Neural cell (in vitro differentiated cells): ENCODE data around the gene SCARB1. TPM values are rescaled to one million over a fixed set of nuclear protein-coding genes. Genes with fewer than 3 reads are reported as not detected.

Experiments used
- H2AFZ ChIP-seq: fragments of 200-600, 300-800 bp; sonication (generic), shearing (Covaris generic); 2 replicates; pipeline ENCODE4 v1.6.0; 2014; ENCODE audit warnings: low read depth, mild to moderate bottlenecking, antibody characterized with exemption, low read length, moderate library complexity
- H3F3A ChIP-seq: fragments of 200-600 bp; shearing (Covaris generic); 2 replicates; pipeline ENCODE4 v1.6.1; 2016; ENCODE audit warnings: mild to moderate bottlenecking, moderate library complexity, mixed read lengths, antibody characterized with exemption, low read length; ENCODE audit not compliant: insufficient read depth, poor library complexity, severe bottlenecking
- H3K27ac ChIP-seq: fragments of 200-600, 300-800 bp; sonication (generic), shearing (Covaris generic); 2 replicates; pipeline ENCODE4 v1.5.1; 2014; ENCODE audit warnings: mild to moderate bottlenecking, low read length, moderate library complexity
- H3K27me3 ChIP-seq: fragments of 300-800, 200-600 bp; sonication (generic), shearing (Covaris generic); 2 replicates; pipeline ENCODE4 v1.6.0; 2014; ENCODE audit warnings: mild to moderate bottlenecking, low read depth, low read length, moderate library complexity; ENCODE audit not compliant: insufficient read depth
- H3K36me3 ChIP-seq: fragments of 300-800, 200-600 bp; sonication (generic), shearing (Covaris generic); 2 replicates; pipeline ENCODE4 v1.5.1; 2014; ENCODE audit warnings: mild to moderate bottlenecking, antibody characterized with exemption, low read length, moderate library complexity; ENCODE audit not compliant: insufficient read depth
- H3K4me2 ChIP-seq: fragments of 300-800, 200-600 bp; sonication (generic), shearing (Covaris generic); 2 replicates; pipeline ENCODE4 v1.6.0; 2014; ENCODE audit warnings: mild to moderate bottlenecking, low read length
- H3K4me3 ChIP-seq: fragments of 300-800, 200-600 bp; sonication (generic), shearing (Covaris generic); 2 replicates; pipeline ENCODE4 v1.5.1; 2014; ENCODE audit warnings: mild to moderate bottlenecking, low read length, moderate library complexity
- H3K79me2 ChIP-seq: fragments of 200-600 bp; shearing (Covaris generic); replicated peaks from 2 replicates; pipeline ENCODE4 v1.6.0; 2014; ENCODE audit warnings: mild to moderate bottlenecking, low read length, moderate library complexity; ENCODE audit not compliant: insufficient read depth
- H3K9ac ChIP-seq: fragments of 300-800, 200-600 bp; sonication (generic), shearing (Covaris generic); 2 replicates; pipeline ENCODE4 v1.6.1; 2016; ENCODE audit warnings: mild to moderate bottlenecking, low read length, mixed read lengths
- H3K9me2 ChIP-seq: fragments of 200-600 bp; shearing (Covaris generic); 2 replicates; pipeline ENCODE4 v1.6.1; 2016; ENCODE audit warnings: mild to moderate bottlenecking, low read length, mixed read lengths; ENCODE audit not compliant: insufficient read depth
- H3K9me3 ChIP-seq: fragments of 200-600, 300-800 bp; sonication (generic), shearing (Covaris generic); 2 replicates; pipeline ENCODE4 v1.6.1; 2016; ENCODE audit warnings: mild to moderate bottlenecking, mixed run types, low read length, moderate library complexity, mixed read lengths
- H4K20me1 ChIP-seq: fragments of 200-600 bp; shearing (Covaris generic); 2 replicates; pipeline ENCODE4 v1.6.1; 2016; ENCODE audit warnings: mild to moderate bottlenecking, mixed run types; ENCODE audit not compliant: insufficient read depth
- CTCF ChIP-seq: fragments of 450-650 bp; IDR thresholded peaks from 2 replicates; pipeline ENCODE4 v1.5.1; 2014; ENCODE audit warnings: antibody characterized with exemption, mild to moderate bottlenecking, moderate library complexity; ENCODE audit not compliant: poor library complexity, severe bottlenecking
- EP300 ChIP-seq: fragments of 450-650 bp; conservative IDR thresholded peaks from 2 replicates; pipeline ENCODE4 v1.6.1; 2014; ENCODE audit warnings: antibody characterized with exemption, mild to moderate bottlenecking, moderate library complexity; ENCODE audit not compliant: poor library complexity, severe bottlenecking
- POLR2AphosphoS5 ChIP-seq: IDR thresholded peaks from 2 replicates; pipeline ENCODE4 v1.6.1; 2012
- RAD21 ChIP-seq: fragments of 450-650 bp; conservative IDR thresholded peaks from 2 replicates; pipeline ENCODE4 v1.6.1; 2014; ENCODE audit warnings: antibody characterized with exemption, mild to moderate bottlenecking, moderate library complexity
- SMC3 ChIP-seq: fragments of 450-650 bp; conservative IDR thresholded peaks from 2 replicates; pipeline ENCODE4 v1.6.1; 2014; ENCODE audit warnings: antibody characterized with exemption, mild to moderate bottlenecking, moderate library complexity; ENCODE audit not compliant: poor library complexity
- polyA plus RNA-seq: library from polyadenylated mRNA; depleted of rRNA; stranded (reverse); fragments of >200 nt; gene quantifications from 2 replicates; pipeline ENCODE4 v1.2.3, GENCODE V29; 2014
- TF ChIP-seq, protein P1 (sequence below): IDR thresholded peaks from 2 replicates; pipeline ENCODE4 v1.6.1; 2012; ENCODE audit warnings: borderline replicate concordance

SCARB1 gene
- polyA plus RNA-seq, 1 donor from 2014 or later, result 5.8 TPM

DNA sequence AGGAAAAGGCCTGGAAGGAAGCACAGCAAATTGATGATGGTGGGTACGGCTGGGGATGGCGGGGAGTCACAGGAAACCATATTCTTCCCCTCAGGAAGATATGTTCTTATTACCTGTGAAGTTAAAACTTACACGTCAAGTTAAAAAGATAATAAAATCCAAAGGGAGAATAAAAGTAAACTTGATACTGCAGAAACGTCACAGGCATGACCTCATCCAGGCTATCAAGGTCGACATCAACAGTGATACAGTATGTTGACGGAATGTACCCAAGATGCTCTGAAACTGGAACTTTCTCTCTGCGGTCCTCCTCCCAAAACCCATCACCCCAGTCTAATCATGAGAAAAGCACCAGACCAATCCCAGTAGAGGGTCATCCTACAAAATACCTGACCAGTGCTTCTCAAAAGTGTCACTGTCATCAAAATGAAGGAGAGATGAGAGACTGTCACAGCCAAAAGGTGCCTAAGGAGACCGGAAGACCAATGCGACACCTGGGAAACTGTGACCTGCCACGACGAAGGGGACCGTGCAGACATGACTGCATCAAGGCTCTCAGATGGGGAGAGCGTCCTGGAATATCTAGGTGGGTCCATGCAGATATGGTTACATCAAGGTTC is 74.6 kb downstream of the SCARB1 start:
- H3K9ac ChIP-seq, result no peak overlapping the region
- H3K4me2 ChIP-seq, result no peak overlapping the region
- H3K9me3 ChIP-seq, result no peaks in the 10 kb centered on the region
- H3K79me2 ChIP-seq, result no peaks in the 10 kb centered on the region
- H3K4me3 ChIP-seq, result no peak overlapping the region
- H3K27me3 ChIP-seq, result no peaks in the 10 kb centered on the region
- no peak for TF ChIP-seq RAD21
- no peaks in the 10 kb centered on the region for H4K20me1 ChIP-seq
- no peak overlapping the region for H3K27ac ChIP-seq
- no peaks in the 10 kb centered on the region for H3K9me2 ChIP-seq
- H2AFZ ChIP-seq, result no peak overlapping the region
- no peaks in the 10 kb centered on the region for H3F3A ChIP-seq
- no peaks in the 10 kb centered on the region for H3K36me3 ChIP-seq

GRCh38 chr12:124786061-124786964 is 77.4 kb downstream of the SCARB1 start:
- no peaks in the 10 kb centered on the region for H3F3A ChIP-seq
- no peak overlapping the region for H3K27ac ChIP-seq
- peak overlapping the region; percentile 60 for H3K4me3 ChIP-seq
- no peaks in the 10 kb centered on the region for H3K9me3 ChIP-seq
- H3K79me2 ChIP-seq, result no peaks in the 10 kb centered on the region
- H2AFZ ChIP-seq, result peak overlapping the region; percentile 97
- TF ChIP-seq CTCF, result no peak
- peak; percentile 39 for TF ChIP-seq SMC3
- TF ChIP-seq POLR2AphosphoS5, result peak; percentile 62
- no peak for TF ChIP-seq EP300
- TF ChIP-seq, protein P1, sequence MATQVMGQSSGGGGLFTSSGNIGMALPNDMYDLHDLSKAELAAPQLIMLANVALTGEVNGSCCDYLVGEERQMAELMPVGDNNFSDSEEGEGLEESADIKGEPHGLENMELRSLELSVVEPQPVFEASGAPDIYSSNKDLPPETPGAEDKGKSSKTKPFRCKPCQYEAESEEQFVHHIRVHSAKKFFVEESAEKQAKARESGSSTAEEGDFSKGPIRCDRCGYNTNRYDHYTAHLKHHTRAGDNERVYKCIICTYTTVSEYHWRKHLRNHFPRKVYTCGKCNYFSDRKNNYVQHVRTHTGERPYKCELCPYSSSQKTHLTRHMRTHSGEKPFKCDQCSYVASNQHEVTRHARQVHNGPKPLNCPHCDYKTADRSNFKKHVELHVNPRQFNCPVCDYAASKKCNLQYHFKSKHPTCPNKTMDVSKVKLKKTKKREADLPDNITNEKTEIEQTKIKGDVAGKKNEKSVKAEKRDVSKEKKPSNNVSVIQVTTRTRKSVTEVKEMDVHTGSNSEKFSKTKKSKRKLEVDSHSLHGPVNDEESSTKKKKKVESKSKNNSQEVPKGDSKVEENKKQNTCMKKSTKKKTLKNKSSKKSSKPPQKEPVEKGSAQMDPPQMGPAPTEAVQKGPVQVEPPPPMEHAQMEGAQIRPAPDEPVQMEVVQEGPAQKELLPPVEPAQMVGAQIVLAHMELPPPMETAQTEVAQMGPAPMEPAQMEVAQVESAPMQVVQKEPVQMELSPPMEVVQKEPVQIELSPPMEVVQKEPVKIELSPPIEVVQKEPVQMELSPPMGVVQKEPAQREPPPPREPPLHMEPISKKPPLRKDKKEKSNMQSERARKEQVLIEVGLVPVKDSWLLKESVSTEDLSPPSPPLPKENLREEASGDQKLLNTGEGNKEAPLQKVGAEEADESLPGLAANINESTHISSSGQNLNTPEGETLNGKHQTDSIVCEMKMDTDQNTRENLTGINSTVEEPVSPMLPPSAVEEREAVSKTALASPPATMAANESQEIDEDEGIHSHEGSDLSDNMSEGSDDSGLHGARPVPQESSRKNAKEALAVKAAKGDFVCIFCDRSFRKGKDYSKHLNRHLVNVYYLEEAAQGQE, result no peak
- H3K4me2 ChIP-seq, result peak overlapping the region; percentile 42
- peak overlapping the region; percentile 57 for H3K9ac ChIP-seq
- no peaks in the 10 kb centered on the region for H3K9me2 ChIP-seq
- no peaks in the 10 kb centered on the region for H3K27me3 ChIP-seq
- no peaks in the 10 kb centered on the region for H3K36me3 ChIP-seq
- no peaks in the 10 kb centered on the region for H4K20me1 ChIP-seq
